BJ (cell line): Measurements from ENCODE around the gene PARD3B. TPM values are rescaled to one million over a fixed set of nuclear protein-coding genes. Genes with fewer than 3 reads are reported as not detected.

ENCODE experiments used
- CTCF ChIA-PET: fragments of 350-600 bp; formaldehyde crosslinking; extraction: SDS; loops from one replicate; lab custom pipeline; 2021; ENCODE audit warnings: antibody characterized with exemption, inconsistent platforms; lab: Yijun Ruan, JAX
- POLR2A ChIA-PET: fragments of 300-600 bp; sonication (Branson Sonifier 250); formaldehyde crosslinking; extraction: SDS; loops from one replicate; lab custom pipeline; 2021; ENCODE audit warnings: antibody characterized with exemption; lab: Charles Lee
- DNase-seq: peaks from one replicate; pipeline ENCODE4 v3.0.0-alpha.2; 2011; ENCODE audit warnings: low read depth
- H3K27me3 ChIP-seq: 2 replicates; pipeline ENCODE4 v1.6.0; 2011; ENCODE audit warnings: low read length; ENCODE audit not compliant: control insufficient read depth, insufficient read depth
- H3K36me3 ChIP-seq: 2 replicates; pipeline ENCODE4 v1.5.1; 2011; ENCODE audit warnings: low read length; ENCODE audit not compliant: control insufficient read depth, insufficient read depth
- H3K4me3 ChIP-seq: 2 replicates; pipeline ENCODE4 v1.5.1; 2011; ENCODE audit warnings: low read depth, mild to moderate bottlenecking, control low read depth, low read length
- CTCF ChIP-seq: IDR thresholded peaks from 2 replicates; pipeline ENCODE4 v1.5.1; 2011; ENCODE audit warnings: low read depth, mild to moderate bottlenecking, control low read depth, inconsistent platforms, low read length, moderate library complexity; ENCODE audit not compliant: insufficient read depth
- polyA plus RNA-seq: library from polyadenylated mRNA; depleted of rRNA; stranded (reverse); fragments of >200 nt; gene quantifications from 2 replicates; pipeline ENCODE4 v1.2.3, GENCODE V29; 2011

The PARD3B gene
- polyA plus RNA-seq, 1 experiment = 7.1 TPM

GRCh38 chr2:204533629-204534370, 11.5 kb upstream of the PARD3B start:
- POLR2A ChIA-PET = no interaction called here
- DNase-seq = peak; percentile 63
- CTCF ChIA-PET = interaction anchor here (0.6 to 1.2 kb wide), 3 partner anchors 9 to 161 kb away, joined by 3 read pairs; no protein-coding TSS in a partner anchor
- Histone ChIP-seq H3K4me3 (no peak overlapping the region), H3K27me3 (no peaks in the 10 kb centered on the region), H3K36me3 (no peaks in the 10 kb centered on the region)
- TF ChIP-seq CTCF = no peak

DNA sequence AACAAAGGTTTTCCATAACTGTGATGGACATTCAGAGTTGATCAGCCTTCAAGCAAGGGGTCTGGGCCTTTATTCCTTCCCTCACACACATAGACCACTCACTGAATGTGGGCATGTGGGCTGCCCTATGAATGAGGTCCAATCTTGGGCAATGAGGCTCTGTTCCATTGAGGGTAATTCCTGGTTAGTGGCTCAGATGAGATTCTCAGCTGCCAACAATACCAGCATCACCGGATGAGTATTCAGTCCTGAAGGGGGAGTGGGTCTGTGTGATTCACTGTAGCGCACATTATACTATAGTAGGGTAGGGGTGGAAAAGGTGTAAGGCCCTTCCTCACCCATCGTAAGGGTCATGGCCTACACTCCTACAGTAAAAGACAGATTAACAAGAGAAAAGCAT, 9.9 kb upstream of the PARD3B start:
- Histone ChIP-seq H3K36me3 (no peaks in the 10 kb centered on the region), H3K27me3 (no peaks in the 10 kb centered on the region), H3K4me3 (no peak overlapping the region)
- no peak for DNase-seq
- no peak for TF ChIP-seq CTCF
- ChIA-PET POLR2A (no interaction called here), CTCF (no interaction called here)

DNA sequence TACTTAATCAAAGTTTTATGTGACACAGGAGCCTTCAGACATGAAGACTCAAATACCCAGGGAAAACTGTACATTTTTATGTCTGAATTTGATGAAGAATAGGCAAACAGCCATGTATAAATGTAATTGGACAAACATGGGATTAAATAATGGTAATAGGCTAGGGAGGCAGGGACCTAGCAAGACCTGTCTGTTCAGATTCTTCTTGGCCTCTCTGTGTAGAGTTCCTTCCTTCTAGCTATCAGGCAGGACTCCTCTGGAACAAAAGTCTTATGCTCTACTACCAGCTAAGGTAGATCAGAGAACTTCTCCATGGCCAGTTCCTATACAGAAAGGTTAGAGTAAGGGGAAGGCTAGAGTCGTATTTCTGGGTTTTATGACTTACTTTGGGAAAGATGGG, 9.5 kb upstream of the PARD3B start:
- no peak for TF ChIP-seq CTCF
- POLR2A ChIA-PET = no interaction called here
- Histone ChIP-seq H3K27me3 (no peaks in the 10 kb centered on the region), H3K4me3 (no peak overlapping the region), H3K36me3 (no peaks in the 10 kb centered on the region)
- no peak for DNase-seq
- CTCF ChIA-PET = no interaction called here

DNA sequence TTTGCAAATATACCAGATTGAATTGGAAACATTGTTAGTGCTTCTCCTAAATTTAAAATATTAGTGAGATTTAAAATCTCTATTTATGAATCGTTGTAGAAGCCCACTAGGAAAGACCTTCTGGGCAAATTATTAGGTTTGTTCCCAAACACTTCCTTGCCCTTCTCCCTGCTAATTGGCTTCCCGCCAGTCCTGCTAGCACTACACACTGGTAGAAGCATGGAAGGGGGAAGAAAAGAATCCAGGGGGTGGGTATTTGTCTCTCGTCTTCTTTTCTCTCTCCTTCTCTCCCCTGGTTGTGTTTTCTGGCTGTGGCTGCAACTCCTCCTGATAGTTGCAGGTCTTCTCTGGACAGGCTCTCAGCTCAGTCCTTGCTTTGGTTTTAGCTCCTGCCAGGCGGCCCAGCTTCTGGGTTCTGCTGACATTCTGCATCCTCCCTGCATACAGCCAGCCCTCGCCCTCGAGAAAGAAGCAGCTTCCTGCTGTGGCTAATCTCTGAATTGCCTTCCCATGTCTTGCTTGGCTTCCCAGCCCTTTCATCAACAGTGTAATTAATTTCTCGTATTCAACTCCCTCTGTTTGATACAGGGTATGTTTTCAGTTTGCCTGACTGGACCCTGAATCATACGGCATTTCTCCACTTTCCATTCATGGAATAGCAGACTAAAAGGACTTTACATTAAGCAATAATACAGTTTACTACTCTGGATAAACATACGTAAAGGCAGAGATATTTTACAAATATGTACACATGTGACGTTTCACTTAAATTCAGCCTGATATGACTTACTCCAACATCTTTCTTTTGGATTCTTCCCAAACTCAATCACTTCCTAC, 6.9 kb upstream of the PARD3B start:
- POLR2A ChIA-PET = no interaction called here
- TF ChIP-seq CTCF = no peak
- CTCF ChIA-PET = no interaction called here
- no peaks in the 10 kb centered on the region for H3K27me3 ChIP-seq
- H3K4me3 ChIP-seq = peak overlapping the region; percentile 17; the same call in 1 of the 2 replicates
- no peak for DNase-seq
- H3K36me3 ChIP-seq = no peaks in the 10 kb centered on the region

DNA sequence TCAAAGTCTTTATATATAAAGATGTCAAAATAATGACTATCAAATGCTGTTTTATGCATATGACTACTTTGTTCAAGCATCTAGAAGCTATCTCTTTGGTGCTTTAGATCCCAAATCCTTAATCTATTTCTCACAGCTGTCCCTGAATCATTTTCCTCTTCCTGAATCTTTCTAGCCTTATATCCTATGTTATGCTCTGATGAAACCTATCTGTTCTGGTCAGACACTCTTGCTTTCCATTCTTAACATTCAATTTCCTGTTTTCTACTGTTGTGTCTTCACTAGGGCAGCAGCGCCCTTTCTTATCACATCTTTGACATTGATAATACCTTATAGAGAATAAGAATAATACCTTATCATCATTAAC, 6.3 kb upstream of the PARD3B start:
- CTCF ChIA-PET = no interaction called here
- Histone ChIP-seq H3K4me3 (no peak overlapping the region), H3K27me3 (no peaks in the 10 kb centered on the region), H3K36me3 (no peaks in the 10 kb centered on the region)
- DNase-seq = no peak
- no peak for TF ChIP-seq CTCF
- POLR2A ChIA-PET = interaction anchor here (0.6 kb wide), 1 partner anchor 28 kb away, joined by 3 read pairs; no protein-coding TSS in a partner anchor
